ENCODE measurements around the gene UGT1A5. TPM values are rescaled to one million over a fixed set of nuclear protein-coding genes. Genes with fewer than 3 reads are reported as not detected.
"Not testable (repeated sequence)": the region's sequence is repeated elsewhere in the genome, so short reads cannot be mapped to it uniquely, and the experiment has no call there.

UGT1A5 gene
- total and polyA plus RNA-seq, 2 experiments from 2014 or later, result not detected

DNA sequence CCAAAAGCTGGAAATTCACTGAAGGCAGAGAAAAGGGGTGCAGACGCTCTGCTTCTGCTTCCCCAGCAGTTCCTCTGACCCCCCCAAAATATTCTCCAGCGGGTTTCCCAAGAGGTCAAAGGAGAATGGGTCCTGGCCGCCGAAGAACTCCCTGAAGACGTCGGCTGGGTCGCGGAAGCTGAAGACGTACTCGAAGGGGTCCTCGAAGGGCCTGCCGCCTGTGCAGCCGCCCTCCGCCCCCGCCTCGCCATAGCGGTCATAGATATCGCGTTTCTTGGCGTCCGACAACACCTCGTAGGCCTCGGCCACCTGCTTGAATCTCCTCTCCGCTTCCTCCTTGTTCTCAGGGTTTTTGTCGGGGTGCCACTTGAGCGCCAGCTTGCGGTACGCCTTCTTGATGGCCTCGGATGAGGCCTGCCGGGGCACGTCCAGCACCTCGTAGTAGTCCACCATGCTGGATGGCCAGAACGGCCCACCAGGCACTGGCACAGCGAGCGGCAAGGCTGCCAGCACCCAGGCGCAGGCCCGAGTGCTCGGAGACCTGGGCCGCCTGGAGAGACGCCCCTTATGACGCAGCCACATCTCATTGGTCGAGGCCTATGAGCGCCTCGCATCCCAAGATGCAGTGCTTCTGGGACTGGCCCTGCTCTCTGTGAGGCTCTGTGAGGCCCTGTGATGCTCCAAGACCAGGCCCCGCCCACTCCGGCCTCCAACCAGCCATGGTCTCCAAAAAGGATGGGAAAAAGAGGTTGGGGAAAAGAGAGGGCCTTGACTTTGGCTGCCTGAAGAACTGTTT lies 31.0 kb downstream of the UGT1A5 start:
- Histone ChIP-seq H3K27me3 (no peaks in the 10 kb centered on the region), H3K4me3 (no peak overlapping the region), H3K4me1 (ENCODE audit: low read depth) (no peaks in the 10 kb centered on the region), H3K9me3 (ENCODE audit: low read depth) (no peaks in the 10 kb centered on the region), H3K36me3 (no peaks in the 10 kb centered on the region), H3K27ac (no peak overlapping the region)
- TF ChIP-seq CTCF (IDR thresholded peaks at IDR 0.05; ENCODE audit: low read depth, low read length), result no peak
- no peak for DNase-seq (ENCODE audit: low read depth in 1 of 2, low spot score in 1 of 2)

DNA sequence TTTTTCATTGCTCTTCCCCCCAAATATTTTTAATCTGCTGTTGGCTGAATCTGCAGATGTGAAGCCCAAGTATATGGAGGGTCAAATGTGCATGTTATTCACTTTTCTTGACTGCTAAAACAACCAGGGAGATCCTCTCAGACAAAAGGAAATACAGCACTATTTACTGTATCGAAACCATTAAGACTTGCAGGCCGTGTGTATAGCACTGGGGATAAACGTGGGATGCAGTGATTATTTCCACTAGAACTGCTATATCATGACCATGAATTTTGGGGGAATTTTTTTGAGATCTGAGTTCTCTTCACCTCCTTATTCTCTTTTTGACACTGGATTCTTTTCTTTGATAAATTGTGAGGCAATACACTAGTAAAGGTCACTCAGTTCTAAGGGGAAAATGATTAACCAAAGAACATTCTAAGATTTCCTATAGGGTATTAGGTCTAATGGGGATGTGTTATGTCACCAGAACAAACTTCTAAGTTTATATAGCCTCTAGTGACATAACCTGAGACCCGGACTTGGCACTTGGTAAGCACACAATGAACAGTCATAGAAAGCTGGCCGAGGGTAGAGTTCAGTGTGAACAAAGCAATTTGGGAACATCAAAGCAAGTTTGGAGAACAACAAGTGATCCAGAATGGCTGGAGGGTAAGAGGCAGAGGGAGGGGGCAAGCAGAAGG lies 32.5 kb downstream of the UGT1A5 start:
- no peak for TF ChIP-seq CTCF (IDR thresholded peaks at IDR 0.05; ENCODE audit: low read depth, low read length)
- Histone ChIP-seq H3K9me3 (ENCODE audit: low read depth) (no peaks in the 10 kb centered on the region), H3K27me3 (no peaks in the 10 kb centered on the region), H3K4me1 (ENCODE audit: low read depth) (no peaks in the 10 kb centered on the region), H3K36me3 (no peaks in the 10 kb centered on the region), H3K4me3 (no peak overlapping the region), H3K27ac (no peak overlapping the region)
- no peak for DNase-seq (ENCODE audit: low read depth in 1 of 2, low spot score in 1 of 2)

GRCh38 chr2:233745838-233746237 lies 33.1 kb downstream of the UGT1A5 start:
- H3K9me3 ChIP-seq (ENCODE audit: low read depth); H3K4me3 ChIP-seq; DNase-seq (ENCODE audit: low read depth in 1 of 2, low spot score in 1 of 2): not testable (repeated sequence)

GRCh38 chr2:233746475-233747282 lies 34.0 kb downstream of the UGT1A5 start:
- DNase-seq (ENCODE audit: low read depth in 1 of 2, low spot score in 1 of 2), result peak in 1 of 2 donors; percentile 39
- H3K4me3 ChIP-seq, result no peak overlapping the region
- no peaks in the 10 kb centered on the region for H3K27me3 ChIP-seq
- no peaks in the 10 kb centered on the region for H3K9me3 ChIP-seq (ENCODE audit: low read depth)
- H3K27ac ChIP-seq, result no peak overlapping the region
- H3K4me1 ChIP-seq (ENCODE audit: low read depth), result no peaks in the 10 kb centered on the region
- no peak for TF ChIP-seq CTCF (IDR thresholded peaks at IDR 0.05; ENCODE audit: low read depth, low read length)
- no peaks in the 10 kb centered on the region for H3K36me3 ChIP-seq

More at GRCh38 chr2:233745838-233746237, 33.1 kb downstream of the UGT1A5 start:
- not testable (repeated sequence) for H3K4me1 ChIP-seq (ENCODE audit: low read depth); H3K27me3 ChIP-seq; H3K27ac ChIP-seq; H3K36me3 ChIP-seq

DNA sequence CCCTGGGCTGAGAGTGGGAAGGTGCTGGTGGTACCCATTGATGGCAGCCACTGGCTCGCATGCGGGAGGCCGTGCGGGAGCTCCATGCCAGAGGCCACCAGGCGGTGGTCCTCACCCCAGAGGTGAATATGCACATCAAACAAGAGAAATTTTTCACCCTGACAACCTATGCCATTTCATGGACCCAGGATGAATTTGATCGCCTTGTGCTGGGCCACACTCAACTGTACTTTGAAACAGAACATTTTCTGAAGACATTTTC lies 34.5 kb downstream of the UGT1A5 start:
- H3K27ac ChIP-seq, result no peak overlapping the region
- no peak for TF ChIP-seq CTCF (IDR thresholded peaks at IDR 0.05; ENCODE audit: low read depth, low read length)
- DNase-seq (ENCODE audit: low read depth in 1 of 2, low spot score in 1 of 2), result no peak
- no peaks in the 10 kb centered on the region for H3K9me3 ChIP-seq (ENCODE audit: low read depth)
- H3K4me1 ChIP-seq (ENCODE audit: low read depth), result no peaks in the 10 kb centered on the region
- H3K4me3 ChIP-seq, result no peak overlapping the region
- no peaks in the 10 kb centered on the region for H3K27me3 ChIP-seq
- no peaks in the 10 kb centered on the region for H3K36me3 ChIP-seq

DNA sequence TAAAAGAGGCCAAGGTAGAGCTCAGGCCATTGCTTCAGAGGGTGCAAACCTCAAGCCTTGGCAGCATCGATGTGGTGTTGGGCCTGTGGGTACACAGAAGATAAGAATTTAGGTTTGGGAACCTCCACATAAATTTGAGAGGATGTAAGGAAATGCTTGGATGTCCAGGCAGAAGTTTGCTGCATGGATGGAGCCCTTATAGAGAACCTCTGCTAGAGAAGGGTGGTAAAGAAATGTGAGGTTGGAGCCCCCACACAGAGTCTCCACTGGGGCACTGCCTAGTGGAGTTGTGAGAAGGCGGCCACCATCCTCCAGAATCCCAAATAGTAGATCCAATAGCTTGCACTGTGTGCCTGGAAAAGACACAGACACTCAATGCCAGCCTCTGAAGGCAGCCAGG lies 38.0 kb downstream of the UGT1A5 start:
- not testable (repeated sequence) for H3K27me3 ChIP-seq; H3K27ac ChIP-seq; H3K9me3 ChIP-seq (ENCODE audit: low read depth); H3K36me3 ChIP-seq; H3K4me1 ChIP-seq (ENCODE audit: low read depth); DNase-seq (ENCODE audit: low read depth in 1 of 2, low spot score in 1 of 2); H3K4me3 ChIP-seq

GRCh38 chr2:233751212-233752009 lies 38.7 kb downstream of the UGT1A5 start:
- H3K27ac ChIP-seq; H3K9me3 ChIP-seq (ENCODE audit: low read depth); H3K27me3 ChIP-seq; H3K4me1 ChIP-seq (ENCODE audit: low read depth); H3K36me3 ChIP-seq; DNase-seq (ENCODE audit: low read depth in 1 of 2, low spot score in 1 of 2); H3K4me3 ChIP-seq: not testable (repeated sequence)
